NCI-H1105 (cell line): Measurements from ENCODE around the gene ZCWPW1.
A peak's percentile ranks its signal among the peaks of the same experiment; 100 is the strongest.

Source experiments
- DNase-seq: peaks from one replicate; lab custom pipeline; 2025; lab: John Stamatoyannopoulos, UW

The ZCWPW1 gene

DNA sequence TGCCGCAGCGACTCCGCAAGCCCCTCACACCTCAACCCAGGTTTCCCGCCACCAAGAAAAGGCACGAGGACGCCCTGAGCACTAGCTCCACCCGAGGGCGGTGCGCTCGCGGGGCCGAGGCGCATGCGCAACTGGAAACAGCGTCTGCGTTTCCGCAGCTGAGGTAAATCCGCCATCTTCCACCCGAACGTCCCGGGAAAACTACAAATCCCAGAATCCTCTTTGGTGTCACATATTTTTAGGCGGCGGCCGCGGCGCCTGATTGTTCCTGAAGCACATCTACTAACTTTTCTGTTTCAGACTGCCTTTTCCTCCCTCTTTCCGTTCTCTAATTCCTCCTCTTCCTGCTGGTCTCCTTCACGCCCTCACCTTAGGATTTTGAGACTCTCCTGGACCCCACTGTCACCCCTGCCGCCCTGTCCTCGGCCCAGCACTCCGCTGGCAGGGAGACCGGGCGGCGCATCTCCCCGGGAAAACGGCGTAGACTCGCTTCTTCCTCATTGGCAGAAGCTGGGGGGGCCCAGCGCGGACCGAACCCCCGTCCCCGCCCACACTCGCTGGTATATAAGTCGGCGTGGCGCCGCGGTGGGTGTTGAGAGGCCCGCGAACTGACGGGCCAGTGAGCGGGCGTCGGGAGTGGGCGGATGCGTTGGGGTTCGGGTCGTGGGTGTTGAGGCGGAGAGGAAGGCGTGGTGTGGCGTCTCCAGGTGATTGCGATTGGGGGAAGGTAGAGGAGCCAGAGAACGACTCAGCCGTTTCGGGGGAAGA lies at the start of gene ZCWPW1:
ZCWPW1 (minus strand) TSS at position 505 of the 768 bp plus-strand sequence. CDS start 8,054 bp downstream, outside the sequence.
- peak; percentile 91 for DNase-seq

- DNase-seq: no peak
These were observed 49.4 kb upstream of the ZCWPW1 start for GRCh38 chr7:100477871-100478267.

DNA sequence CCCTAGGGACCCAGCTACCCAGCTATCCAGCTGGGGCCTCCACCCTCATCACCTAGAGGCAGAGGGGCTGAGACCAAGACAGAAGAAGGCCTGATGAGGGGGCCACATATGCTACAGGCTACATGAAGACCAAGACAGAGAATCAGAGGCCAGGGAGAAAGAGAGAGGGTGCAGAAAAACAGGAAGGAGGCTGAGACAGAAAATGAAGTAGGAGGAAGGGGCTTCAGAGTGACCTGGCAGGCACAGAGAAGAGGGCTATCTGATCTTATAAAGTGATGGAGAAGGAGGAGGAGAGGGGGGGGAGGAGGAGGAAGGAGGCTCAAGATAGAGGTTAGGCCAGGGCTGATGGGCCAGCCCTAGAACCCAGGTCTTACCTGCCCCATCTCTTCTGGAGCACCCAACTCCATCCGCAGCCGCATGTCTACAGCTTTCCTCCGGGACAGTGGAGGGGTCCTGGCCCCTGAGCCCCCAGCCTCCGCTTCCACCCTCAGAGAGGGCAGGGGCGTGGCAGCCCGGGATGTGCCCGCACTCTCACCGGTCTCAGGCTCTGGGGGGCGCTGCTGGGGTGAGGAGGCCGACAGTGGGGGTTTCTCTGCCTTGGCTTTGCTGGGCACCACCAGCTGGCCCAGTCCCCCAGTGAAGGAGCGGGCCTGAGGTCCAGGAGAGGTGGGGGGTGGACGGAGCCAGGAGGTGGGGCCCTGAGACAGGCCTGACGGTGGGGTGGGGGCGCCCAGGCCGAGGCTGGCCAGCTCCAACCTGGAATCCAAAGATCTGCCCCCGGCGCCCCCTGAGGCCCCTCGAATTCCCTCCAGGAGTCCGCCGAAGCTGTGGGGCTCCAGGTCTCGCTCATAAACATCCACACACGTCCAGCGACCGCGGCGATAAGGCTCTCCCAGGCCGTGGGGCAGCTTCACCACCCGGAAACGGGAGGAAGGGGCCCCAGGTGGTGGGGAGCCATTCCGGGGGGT lies 48.7 kb upstream of the ZCWPW1 start:
- no peak for DNase-seq

GRCh38 chr7:100476101-100476780 lies 47.7 kb upstream of the ZCWPW1 start:
- DNase-seq: no peak

- DNase-seq: no peak
These were observed 47.0 kb upstream of the ZCWPW1 start for GRCh38 chr7:100475549-100475948.

GRCh38 chr7:100472854-100473499 lies 44.5 kb upstream of the ZCWPW1 start:
- DNase-seq: no peak

GRCh38 chr7:100472121-100472851 lies 43.8 kb upstream of the ZCWPW1 start:
- no peak for DNase-seq

DNA sequence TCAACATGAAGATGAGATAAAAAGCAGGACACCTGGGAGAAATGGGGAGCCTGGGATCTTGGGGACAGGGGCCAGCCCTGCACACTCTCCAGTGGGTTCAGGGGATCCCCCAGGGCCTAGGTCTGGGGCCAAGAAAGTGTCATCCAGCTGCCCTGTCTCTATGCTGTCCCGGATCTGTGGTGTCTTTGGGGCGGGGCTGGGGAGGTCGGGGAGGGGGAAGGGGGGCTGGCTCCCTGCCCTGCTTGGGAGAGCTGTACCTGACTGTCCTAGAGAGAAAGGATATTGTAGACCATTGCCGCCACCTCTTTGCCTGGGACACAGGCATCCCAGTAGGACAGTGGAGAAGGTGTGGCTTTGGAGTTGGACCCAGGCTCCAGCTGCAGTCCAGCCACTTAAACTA lies 42.5 kb upstream of the ZCWPW1 start:
- DNase-seq: no peak

DNA sequence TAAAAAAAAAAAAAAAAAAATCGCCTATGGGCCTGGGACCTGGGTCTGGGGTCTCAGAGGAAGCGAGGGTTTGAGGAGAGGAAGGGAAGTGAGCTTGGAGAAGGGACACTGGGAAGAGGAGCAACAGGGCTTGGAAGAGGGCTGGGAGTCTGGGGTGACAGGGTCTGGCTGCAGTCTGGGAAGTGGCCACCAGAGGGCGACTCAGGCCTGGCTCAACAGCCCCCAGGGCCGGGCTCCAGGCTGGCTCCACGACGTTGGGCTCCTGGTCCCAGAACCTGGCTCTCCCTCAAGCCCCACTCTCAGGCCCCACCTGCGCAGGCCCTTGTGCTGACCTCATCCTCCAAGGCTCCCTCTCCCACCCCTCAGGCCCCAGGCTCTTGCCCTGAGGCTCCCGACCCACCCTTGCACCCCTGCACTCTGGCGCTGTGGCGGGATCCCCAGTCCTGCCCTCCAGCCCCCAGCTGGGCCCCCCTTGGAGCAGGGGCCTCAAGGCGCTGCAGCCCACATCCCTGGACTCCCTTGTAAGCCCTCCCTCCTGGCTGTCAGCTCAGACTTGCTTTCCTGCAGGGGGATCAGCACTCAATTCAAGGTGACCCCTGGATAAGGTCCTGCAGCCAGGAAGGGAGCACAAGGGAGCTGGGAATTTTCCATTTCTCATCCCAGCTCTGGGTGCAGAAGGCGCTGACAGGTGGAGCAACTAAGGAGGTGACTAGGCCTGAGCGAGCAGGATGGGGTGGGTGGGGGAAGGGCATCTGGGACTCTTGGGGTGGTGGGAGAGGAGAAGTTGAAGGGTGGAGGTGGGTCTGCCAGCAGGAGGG lies 40.9 kb upstream of the ZCWPW1 start:
- DNase-seq: peak; percentile 48

- DNase-seq: no peak
These were observed 39.3 kb upstream of the ZCWPW1 start for GRCh38 chr7:100467638-100468373.

DNA sequence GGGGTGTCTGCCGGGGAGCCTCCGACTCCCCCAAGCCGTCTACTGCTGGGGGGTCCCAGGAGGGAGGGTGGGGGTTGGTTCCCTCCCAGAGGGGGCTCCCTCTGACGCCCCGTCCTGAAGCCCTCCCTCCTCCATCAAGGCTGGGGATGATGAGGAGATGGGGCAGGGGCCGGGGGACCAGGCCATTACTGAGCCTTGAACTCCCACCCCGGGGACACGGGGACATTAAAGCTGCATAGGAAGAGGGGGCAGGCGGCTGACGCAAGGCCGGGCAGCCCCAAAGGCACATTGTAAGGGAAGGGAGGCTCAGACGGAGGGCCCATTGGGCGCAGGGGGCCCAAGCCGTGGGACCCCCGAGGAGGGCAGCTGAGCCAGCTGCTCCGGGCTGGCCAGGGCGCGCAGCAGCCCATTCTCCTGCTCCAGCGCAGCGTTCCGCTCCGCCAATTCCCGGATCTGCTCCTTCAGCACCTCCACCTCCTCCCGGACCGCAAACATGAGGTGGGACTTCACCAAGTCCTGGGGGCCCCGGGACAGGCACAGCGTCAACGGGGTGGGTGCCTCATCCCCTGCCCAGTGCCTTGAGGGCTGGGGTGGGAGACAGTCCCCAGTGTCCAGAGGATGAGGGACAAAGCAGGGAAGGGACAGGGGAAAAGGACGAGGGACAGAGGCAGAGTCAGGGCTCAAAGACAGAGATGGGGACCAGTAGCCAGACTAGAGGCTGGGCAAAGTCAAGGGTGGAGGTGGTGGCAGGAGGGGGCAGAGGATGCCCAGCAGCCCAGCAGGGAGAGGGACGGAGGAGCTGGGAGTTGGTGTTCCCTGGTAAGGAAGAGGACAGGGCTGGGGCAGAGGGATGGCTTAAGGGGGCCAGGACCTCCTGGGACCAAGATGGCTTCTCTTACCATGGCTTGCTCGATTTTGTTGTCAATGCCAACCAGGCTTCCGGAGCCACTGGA lies 38.4 kb upstream of the ZCWPW1 start:
- DNase-seq: no peak

DNA sequence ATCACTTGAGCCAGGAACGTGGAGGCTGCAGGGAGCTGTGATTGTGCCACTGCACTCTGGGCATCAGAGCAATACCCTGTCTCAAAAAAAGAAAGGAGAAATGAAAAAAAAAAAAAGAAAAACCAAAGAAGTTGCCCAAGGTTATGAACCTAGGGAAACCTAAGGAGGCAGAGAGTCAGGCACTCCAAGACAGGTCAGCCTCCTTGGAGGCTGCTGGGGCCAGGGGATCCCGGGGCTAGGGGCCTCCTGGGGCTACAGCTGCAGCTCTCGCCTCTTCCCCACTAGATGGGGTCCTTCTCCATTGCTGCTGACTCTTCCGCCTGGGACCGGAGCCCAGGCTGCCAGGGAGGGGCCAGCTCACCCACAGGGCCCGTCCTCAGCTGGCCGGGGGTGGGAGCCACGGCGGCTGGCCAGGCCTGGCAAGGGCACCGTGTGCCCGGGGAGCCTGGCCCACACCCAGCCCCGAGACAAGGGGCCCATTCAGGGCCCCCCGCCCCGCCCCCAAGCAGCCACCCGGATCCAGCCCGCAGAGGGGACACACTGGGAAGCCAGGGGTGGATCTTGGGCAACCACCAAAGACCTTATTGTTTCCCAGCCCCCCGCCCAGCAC lies 37.3 kb upstream of the ZCWPW1 start:
- peak; percentile 60 for DNase-seq

- DNase-seq: no peak
These were observed 36.8 kb upstream of the ZCWPW1 start for GRCh38 chr7:100465299-100465698.

DNA sequence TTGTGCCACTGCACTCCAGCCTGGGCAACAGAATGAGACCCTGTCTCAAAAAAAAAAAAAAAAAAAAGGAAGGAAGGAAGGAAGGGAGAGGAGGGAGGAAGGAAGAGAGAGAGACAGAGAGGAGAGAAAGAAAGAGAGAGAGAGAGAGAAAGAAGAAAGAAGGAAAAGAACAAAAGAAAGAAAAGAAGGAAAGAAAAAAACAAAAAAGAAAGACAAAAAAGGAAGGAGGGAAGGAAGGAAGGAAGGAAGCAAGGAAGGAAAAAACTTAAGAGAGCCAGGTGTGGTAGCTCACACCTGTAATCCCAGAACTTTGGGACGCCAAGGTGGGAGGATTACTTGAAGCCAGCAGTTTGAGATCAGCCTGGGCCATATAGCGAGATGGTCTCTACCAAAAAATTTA lies 36.3 kb upstream of the ZCWPW1 start:
- DNase-seq: no peak

- no peak for DNase-seq
These were observed 35.7 kb upstream of the ZCWPW1 start, which contains the start of gene SPACDR for GRCh38 chr7:100464210-100464660. Gene SPACDR (minus strand): TSS chr7:100464260. CDS start chr7:100464025, 235 bp downstream.

- no peak for DNase-seq
These were observed 28.5 kb upstream of the ZCWPW1 start for GRCh38 chr7:100457033-100457432.

- DNase-seq: no peak
These were observed 28.1 kb upstream of the ZCWPW1 start for GRCh38 chr7:100456562-100456961.

DNA sequence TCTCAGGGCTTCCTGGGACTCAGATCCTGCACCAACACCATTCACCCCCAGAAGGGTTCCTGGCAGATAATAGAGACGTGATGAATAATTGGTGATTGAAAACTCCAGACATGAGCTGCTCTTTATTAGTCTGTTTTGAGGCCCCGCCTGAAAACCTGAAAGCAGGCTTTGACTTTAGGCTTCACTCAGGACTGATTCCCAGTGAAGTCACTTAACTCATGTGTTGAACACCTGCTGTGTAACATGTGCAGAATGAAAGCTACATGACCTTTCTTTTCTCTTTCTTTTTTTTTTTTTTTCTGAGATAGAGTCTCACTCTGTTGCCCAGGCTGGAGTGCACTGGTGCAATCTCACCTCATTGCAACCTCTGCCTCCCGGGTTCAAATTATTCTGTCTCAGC lies 26.7 kb upstream of the ZCWPW1 start:
- DNase-seq: no peak
